HG03097 (cell line): Measurements from ENCODE around the gene JUP.

ENCODE experiments used
- ATAC-seq: cut with Tn5 transposase; IDR thresholded peaks from one replicate; pipeline ENCODE4 v1.9.1; 2021; ENCODE audit not compliant: unreplicated experiment, low FRiP score

Gene JUP

GRCh38 chr17:41810659-41811548 lies 24.4 kb upstream of the JUP start:
- ATAC-seq = no peak

- ATAC-seq = no peak
Measured at GRCh38 chr17:41806685-41807445, 20.4 kb upstream of the JUP start.

- ATAC-seq = no peak
Measured at GRCh38 chr17:41803049-41804020, 16.8 kb upstream of the JUP start.

- no peak for ATAC-seq
Measured at GRCh38 chr17:41801374-41802271, 15.1 kb upstream of the JUP start.

GRCh38 chr17:41800601-41801373 lies 14.3 kb upstream of the JUP start:
- ATAC-seq = no peak

GRCh38 chr17:41799366-41799765 lies 12.9 kb upstream of the JUP start:
- ATAC-seq = no peak

- ATAC-seq = no peak
Measured at GRCh38 chr17:41797377-41797776, 10.9 kb upstream of the JUP start.

- ATAC-seq = no peak
Measured at GRCh38 chr17:41796121-41796895, 9.8 kb upstream of the JUP start.

GRCh38 chr17:41794540-41794975 lies 8.0 kb upstream of the JUP start:
- ATAC-seq = no peak

GRCh38 chr17:41793784-41794539 lies 7.5 kb upstream of the JUP start:
- no peak for ATAC-seq

- no peak for ATAC-seq
Measured at GRCh38 chr17:41792845-41793783, 6.6 kb upstream of the JUP start.

- no peak for ATAC-seq
Measured at GRCh38 chr17:41787021-41787418, 509 bp upstream of the JUP start.

- ATAC-seq = no peak
Measured at GRCh38 chr17:41785859-41786226, 668 bp downstream of the JUP start.

GRCh38 chr17:41785091-41785858 lies 1.2 kb downstream of the JUP start:
- ATAC-seq = no peak

- no peak for ATAC-seq
Measured at GRCh38 chr17:41784207-41784744, 2.2 kb downstream of the JUP start.
